ENCODE results near the gene RNASEH2C. TPM values are rescaled to one million over a fixed set of nuclear protein-coding genes. Genes with fewer than 3 reads are reported as not detected.
"Not testable (repeated sequence)": the region's sequence is repeated elsewhere in the genome, so short reads cannot be mapped to it uniquely, and the experiment has no call there.

RNASEH2C gene
- total RNA-seq, 1 donor from 2014 or later = 57.1 TPM

DNA sequence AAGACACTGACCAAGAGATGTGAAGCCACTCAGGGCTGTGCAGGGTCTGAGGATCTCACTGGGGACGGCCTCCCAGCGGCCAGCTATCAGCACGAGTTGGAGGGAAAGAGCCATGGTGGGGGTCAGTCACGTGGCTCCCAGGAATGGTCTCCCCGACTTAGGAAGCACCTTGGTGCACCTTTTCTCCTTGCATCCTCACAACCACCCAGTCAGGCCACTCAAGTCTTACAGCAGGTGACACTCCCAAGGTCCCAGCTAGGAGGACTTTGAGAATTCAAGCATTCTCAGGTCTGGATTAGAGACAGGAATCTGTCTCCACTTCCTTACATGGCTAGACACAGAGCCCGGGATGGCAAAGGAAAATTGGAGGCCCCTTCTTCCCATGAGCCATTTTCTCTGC lies 2.7 kb downstream of the RNASEH2C start:
- no peak for DNase-seq (ENCODE audit: low read depth in 2 of 2)

DNA sequence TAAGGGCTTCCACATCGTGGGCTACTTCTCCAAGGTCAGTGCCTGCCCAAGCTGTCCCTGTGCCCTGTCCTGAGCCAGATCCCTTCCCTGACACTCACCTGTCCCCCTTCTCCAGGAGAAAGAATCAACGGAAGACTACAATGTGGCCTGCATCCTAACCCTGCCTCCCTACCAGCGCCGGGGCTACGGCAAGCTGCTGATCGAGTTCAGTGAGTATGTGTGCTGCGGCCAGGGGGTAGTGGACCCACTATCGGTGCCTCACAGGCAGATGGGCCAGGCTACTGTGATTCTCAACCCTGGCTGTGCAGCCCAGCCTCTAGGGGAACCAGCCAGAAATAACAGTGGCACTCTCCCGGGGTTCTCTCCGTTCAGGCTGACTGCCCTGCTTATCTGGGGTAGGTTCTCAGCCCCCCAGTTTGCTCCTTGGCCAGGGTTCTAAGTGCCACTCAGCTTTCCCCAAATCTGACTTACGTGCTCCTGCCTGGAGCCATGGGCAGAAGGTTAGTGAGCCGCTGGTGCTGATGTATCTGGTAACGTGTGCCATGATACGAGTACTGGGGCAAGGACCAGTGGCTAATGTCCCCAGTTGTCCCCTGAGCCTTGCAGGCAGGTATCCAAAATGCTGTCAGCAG lies 3.7 kb downstream of the RNASEH2C start:
- no peak for DNase-seq (ENCODE audit: low read depth in 2 of 2)

GRCh38 chr11:65716302-65716701 lies 4.3 kb downstream of the RNASEH2C start:
- DNase-seq (ENCODE audit: low read depth in 2 of 2) = no peak

DNA sequence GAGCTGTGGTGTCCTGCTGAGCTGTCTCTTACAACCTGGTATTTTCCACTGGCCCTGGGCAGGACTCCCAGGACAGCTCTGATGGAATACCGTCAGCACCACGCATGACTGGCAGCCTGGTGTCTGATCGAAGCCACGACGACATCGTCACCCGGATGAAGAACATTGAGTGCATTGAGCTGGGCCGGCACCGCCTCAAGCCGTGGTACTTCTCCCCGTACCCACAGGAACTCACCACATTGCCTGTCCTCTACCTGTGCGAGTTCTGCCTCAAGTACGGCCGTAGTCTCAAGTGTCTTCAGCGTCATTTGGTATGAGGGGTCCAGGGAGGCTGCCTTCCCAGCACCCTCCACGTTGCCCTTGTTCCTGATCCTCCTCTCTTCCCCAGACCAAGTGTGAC lies 6.2 kb downstream of the RNASEH2C start:
- no peak for DNase-seq (ENCODE audit: low read depth in 2 of 2)

GRCh38 chr11:65713212-65713969 lies 7.2 kb downstream of the RNASEH2C start:
- no peak for DNase-seq (ENCODE audit: low read depth in 2 of 2)

GRCh38 chr11:65712633-65713076 lies 7.9 kb downstream of the RNASEH2C start:
- no peak for DNase-seq (ENCODE audit: low read depth in 2 of 2)

- DNase-seq (ENCODE audit: low read depth in 2 of 2) = peak; percentile 99
Measured at GRCh38 chr11:65711785-65712632, 8.6 kb downstream of the RNASEH2C start, which contains the start of gene KAT5. KAT5 (plus strand) TSS chr11:65712252; CDS start chr11:65712268, 16 bp downstream.

DNA sequence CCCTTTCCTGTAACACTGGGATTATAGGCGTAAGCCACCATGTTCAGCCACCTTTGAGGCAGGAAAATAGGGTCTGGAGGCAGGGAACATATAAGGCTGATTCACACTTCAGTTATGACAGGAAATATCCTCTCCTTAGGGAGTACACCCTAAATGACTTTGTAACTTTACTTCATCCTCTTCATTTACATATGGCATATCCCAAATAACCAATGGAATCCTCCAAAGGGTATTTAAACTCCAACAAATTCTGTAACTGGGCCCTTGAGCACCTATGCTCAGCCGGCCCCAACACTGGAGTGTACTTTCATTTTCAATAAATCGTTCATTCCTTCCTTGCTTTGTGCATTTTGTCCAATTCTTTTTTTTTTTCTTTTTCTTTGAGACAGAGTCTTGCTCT lies 10.2 kb downstream of the RNASEH2C start:
- DNase-seq (ENCODE audit: low read depth in 2 of 2) = no peak

DNA sequence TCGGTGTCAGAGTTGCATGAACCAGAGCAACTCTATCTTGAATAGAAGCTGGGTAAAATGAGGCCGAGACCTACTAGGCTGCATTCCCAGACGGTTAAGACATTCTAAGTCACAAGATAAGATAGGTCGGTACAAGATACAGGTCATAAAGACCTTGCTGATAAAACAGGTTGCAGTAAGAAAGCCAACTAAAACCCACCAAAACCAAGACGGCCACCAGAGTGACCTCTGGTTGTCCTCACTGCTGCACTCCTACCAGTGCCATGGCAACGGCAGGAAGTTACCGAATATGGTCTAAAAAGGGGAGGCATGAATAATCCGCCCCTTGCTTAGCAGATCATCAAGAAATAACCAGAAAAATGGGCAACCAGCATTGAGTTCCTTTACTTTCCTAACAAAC lies 10.9 kb downstream of the RNASEH2C start:
- DNase-seq (ENCODE audit: low read depth in 2 of 2) = no peak

DNA sequence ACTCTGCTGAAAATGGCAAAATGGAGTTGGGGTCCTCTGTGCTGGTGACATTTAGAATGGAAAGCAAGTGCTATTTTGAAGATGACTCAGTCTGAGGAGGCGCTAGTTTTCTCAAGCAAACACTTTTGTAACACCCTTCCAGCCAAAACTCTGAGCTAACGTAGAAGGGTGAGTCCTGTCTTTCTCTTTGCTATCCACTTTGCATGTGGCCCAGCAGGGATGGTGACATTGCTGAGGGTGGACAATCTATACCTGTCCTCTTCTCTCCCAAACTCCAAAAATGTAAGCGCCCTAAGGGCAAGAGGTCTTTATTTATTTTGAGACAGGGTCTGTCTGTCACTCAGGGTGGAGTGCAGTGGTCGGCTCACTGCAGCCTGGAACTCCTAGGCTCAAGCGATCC lies 12.1 kb downstream of the RNASEH2C start:
- no peak for DNase-seq (ENCODE audit: low read depth in 2 of 2)

DNA sequence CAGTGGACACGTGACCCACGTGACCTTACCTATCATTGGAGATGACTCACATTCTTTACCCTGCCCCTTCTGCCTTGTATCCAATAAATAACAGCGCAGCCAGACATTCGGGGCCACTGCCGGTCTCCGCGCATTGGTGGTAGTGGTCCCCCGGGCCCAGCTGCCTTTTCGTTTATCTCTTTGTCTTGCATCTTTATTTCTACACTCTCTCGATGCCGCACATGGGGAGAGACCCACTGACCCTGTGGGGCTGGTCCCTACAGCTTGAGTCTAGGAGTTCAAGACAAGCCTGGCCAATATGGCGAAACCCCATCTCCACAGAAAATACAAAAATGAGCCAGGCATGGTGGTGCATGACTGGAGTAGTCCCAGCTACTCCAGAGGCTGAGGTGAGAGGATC lies 13.6 kb downstream of the RNASEH2C start:
- not testable (repeated sequence) for DNase-seq (ENCODE audit: low read depth in 2 of 2)

DNA sequence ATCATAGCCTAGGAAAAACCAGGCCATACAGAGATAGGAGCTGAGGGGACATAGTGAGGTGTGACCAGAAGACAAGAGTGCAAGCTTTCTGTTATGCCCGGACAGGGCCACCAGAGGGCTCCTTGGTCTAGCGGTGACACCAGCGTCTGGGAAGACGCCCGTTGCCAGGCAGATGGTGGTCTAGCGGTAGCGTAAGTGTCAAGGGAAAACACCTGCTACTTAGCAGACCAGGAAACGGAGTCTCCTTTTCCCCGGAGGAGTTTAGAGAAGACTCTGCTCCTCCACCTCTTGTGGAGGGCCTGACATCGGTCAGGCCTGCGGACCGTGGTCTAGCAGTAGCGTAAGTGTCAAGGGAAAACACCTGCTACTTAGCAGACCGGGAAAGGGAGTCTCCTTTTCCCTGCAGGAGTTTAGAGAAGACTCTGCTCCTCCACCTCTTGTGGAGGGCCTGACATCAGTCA lies 14.3 kb downstream of the RNASEH2C start:
- peak; percentile 21 to 52 for DNase-seq (ENCODE audit: low read depth in 2 of 2)

- no peak for DNase-seq (ENCODE audit: low read depth in 2 of 2)
Measured at GRCh38 chr11:65703846-65704245, 16.8 kb downstream of the RNASEH2C start.

DNA sequence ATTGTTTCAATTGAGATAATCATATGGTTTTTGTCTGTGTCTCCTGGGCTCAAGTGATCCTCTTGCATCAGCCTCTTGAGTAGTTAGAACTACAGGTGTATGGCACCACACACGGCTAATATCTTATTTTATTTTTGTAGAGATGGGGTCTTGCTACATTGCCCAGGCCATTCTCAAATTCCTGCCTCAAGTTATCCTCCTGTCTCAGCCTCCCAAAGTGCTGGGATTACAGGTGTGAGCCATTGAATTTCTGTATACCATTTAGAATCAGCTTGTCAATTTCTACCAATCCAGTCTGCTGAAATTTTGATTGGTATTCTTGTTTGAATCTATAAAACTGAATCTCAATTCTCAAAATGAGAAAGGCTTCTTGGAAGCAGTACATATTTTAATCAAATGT lies 18.9 kb downstream of the RNASEH2C start:
- no peak for DNase-seq (ENCODE audit: low read depth in 2 of 2)

DNA sequence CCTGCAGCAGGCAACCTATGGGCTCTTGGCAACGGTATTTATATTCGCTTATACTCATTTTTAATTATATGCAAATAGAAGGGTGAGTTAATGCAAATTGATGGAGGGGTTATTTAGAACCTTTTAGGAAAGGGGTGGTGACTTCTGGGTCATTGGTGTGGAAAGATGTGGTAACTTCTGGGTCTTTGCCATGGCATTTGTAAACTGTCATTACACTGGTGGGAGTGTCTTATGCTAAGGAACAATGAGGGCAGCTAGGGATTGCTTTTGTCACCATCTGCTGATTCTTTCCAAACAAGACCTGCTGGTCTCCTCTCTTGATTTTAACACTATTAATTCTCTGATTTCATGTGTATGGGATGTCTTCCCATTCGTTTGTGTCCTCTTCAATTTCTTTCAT lies 20.2 kb downstream of the RNASEH2C start:
- DNase-seq (ENCODE audit: low read depth in 2 of 2) = peak in 1 of 2 donors; percentile 29

- no peak for DNase-seq (ENCODE audit: low read depth in 2 of 2)
Measured at GRCh38 chr11:65699306-65699705, 21.3 kb downstream of the RNASEH2C start.

DNA sequence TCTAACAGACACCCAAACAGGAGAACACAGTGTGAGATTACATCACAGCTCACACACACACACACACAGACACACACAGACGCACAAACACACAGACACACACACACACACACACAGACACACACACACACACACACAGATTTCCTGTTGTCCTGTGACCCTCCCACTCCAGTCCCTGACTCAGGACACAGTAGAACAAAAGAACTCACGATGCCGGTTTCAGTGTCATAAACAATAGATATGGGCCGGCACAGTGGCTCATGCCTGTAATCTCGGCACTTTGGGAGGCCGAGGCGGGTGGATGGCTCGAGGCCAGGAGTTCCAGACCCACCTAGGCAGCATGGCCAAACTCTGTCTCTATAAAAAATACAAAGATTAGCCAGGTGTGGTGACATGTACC lies 22.4 kb downstream of the RNASEH2C start:
- DNase-seq (ENCODE audit: low read depth in 2 of 2) = peak; percentile 83 to 95

DNA sequence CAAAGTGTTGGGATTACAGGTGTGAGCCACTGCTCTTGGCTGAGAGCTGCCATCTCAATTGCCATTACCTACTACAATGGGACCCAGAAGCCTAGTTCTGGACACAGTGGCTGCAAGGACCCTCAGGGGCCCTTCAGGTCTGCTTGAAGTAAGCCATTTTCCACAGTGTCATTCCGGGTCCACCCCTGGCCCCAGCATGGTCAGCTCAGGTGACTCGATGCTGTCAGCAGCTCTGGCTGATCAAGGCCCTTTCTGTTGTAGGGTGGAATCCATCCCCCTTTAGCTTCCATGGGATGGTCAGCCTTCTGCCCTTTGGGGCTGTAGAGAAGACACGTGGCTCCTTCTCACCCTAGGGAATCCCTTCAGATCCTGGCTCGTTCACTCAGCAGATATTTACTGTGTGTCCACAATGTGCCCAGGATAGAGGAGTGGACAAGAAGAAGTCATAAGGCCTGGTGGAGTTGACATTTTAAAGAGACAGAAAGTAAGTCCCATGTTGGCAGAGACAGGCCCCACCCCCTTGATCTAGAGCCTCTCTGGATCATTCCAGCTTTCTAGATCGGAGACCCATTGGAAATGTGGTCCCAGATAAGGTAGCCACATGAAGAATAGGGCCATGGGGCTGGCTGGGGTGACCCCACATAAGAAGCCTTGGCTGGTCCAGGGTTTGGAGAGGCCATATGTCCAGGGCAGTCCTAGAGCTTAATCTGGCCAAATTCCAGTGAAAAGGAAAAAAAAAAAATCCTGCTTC lies 23.6 kb downstream of the RNASEH2C start:
- no peak for DNase-seq (ENCODE audit: low read depth in 2 of 2)

DNA sequence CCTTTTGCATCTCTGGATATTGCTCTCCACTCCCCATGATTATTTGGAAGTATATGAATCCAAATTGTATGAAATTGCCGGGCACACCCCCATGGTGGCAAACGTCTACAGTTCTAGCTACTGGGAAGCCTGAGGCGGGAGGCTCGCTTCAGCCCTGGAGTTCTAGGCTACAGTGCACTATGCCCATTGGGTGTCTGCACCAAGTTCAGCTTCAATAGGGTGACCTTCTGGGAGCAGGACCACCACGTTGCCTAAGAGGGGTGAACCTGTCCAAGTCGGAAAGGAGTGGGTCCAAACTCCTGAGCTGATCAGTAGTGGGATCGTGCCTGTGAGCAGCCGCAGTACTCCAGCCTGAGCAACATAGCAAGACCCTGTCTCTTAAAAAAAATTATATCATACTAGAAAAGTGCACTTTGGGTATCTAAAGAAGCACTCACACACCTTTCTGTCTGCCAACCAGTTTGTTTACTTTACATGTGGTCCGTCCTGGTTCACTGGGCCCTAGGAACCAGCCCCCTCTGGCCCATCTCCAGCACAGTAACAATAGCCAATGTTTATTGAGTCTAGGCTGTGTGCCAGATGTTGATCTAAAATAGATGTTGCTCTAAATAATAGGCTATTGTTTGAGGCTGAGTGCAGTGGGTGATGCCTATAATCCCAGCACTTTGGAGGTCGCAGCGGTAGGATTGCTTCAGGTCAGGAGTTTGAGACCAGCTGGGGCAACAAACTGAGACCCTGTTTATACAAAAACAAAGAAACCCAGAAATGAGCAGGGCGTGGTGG lies 24.9 kb downstream of the RNASEH2C start:
- peak; percentile 88 to 97 for DNase-seq (ENCODE audit: low read depth in 2 of 2)

DNA sequence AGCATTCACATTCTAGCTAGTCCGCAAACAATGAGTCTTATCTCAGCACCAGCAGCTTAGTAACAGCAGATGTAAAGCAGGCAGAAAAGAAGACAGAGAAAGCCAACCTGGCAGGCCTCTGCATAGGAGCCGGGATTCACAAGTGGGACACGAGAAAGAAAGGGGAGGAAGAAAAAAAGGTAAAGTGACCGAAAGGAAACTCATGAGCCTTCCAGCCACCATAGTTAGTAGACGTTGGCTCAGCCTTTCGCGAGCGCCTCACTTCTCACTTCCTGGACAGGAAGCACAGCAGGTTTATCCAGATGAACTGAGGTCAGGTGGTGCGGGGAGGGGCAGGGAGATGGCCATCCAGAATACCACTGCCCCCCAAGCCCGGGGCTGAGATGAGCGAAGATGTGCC lies 28.2 kb downstream of the RNASEH2C start:
- peak; percentile 38 to 56 for DNase-seq (ENCODE audit: low read depth in 2 of 2)

Data from lung microvascular endothelial cell (primary cell).